ENCODE measurements around the gene DOCK11.

GRCh38 chrX:118564498-118564897 lies 68.9 kb downstream of the DOCK11 start:
- no peak for TF ChIP-seq CTCF (IDR thresholded peaks at IDR 0.05)
- no peak for TF ChIP-seq POLR2A (IDR thresholded peaks at IDR 0.05)

All from body of pancreas (tissue), 4 donors.